Karpas-422 (cell line): Measurements from ENCODE around the gene KRT2. TPM values are rescaled to one million over a fixed set of nuclear protein-coding genes. Genes with fewer than 3 reads are reported as not detected.

Experiments
- DNase-seq: peaks from one replicate; pipeline ENCODE4 v3.0.0-alpha.2; 2015
- H2AFZ ChIP-seq: fragments of 200-600 bp; sonication (generic); 2 replicates; pipeline ENCODE4 v1.6.1; 2014; ENCODE audit warnings: antibody characterized with exemption, low read length, mixed read lengths
- H3K27ac ChIP-seq: fragments of 200-600 bp; sonication (generic); 2 replicates; pipeline ENCODE4 v1.5.1; 2014; ENCODE audit warnings: mild to moderate bottlenecking, low read length, moderate library complexity
- H3K27me3 ChIP-seq: fragments of 200-600 bp; sonication (generic); 2 replicates; pipeline ENCODE4 v1.6.1; 2014; ENCODE audit warnings: low read length, mixed read lengths
- H3K36me3 ChIP-seq: fragments of 200-600 bp; sonication (generic); 2 replicates; pipeline ENCODE4 v1.6.1; 2014; ENCODE audit warnings: low read length, mixed read lengths; ENCODE audit not compliant: insufficient read depth
- H3K4me1 ChIP-seq: fragments of 200-600 bp; sonication (generic); 2 replicates; pipeline ENCODE4 v1.6.1; 2014; ENCODE audit warnings: mild to moderate bottlenecking, low read length, mixed read lengths
- H3K4me2 ChIP-seq: fragments of 200-600 bp; sonication (generic); 2 replicates; pipeline ENCODE4 v1.6.1; 2014; ENCODE audit warnings: low read length, low read depth, mild to moderate bottlenecking; ENCODE audit not compliant: poor library complexity, severe bottlenecking
- H3K4me3 ChIP-seq: fragments of 200-600 bp; sonication (generic); 2 replicates; pipeline ENCODE4 v1.5.1; 2014; ENCODE audit warnings: mild to moderate bottlenecking, antibody characterized with exemption, low read length, mixed read lengths
- H3K79me2 ChIP-seq: fragments of 200-600 bp; sonication (generic); 2 replicates; pipeline ENCODE4 v1.6.1; 2014; ENCODE audit warnings: mild to moderate bottlenecking, low read length, mixed read lengths
- H3K9ac ChIP-seq: fragments of 200-600 bp; sonication (generic); 2 replicates; pipeline ENCODE4 v1.6.0; 2014; ENCODE audit warnings: low read length
- H3K9me2 ChIP-seq: fragments of 200-600 bp; sonication (generic), shearing (Covaris generic); replicated peaks from 2 replicates; pipeline ENCODE4 v1.6.0; 2014; ENCODE audit warnings: mild to moderate bottlenecking, low read length, moderate library complexity; ENCODE audit not compliant: insufficient read depth
- H3K9me3 ChIP-seq: fragments of 300-700, 200-600 bp; sonication (generic); 2 replicates; pipeline ENCODE4 v1.6.1; 2014; ENCODE audit warnings: low read length, mixed read lengths
- H4K20me1 ChIP-seq: fragments of 200-600 bp; sonication (generic); 2 replicates; pipeline ENCODE4 v1.6.1; 2014; ENCODE audit warnings: mild to moderate bottlenecking, antibody characterized with exemption, low read length, low read depth; ENCODE audit not compliant: insufficient read depth
- total RNA-seq: library from RNA; depleted of rRNA; stranded (reverse); fragments of >200 nt; shearing (Covaris generic); gene quantifications from 2 replicates; pipeline ENCODE4 v1.2.3, GENCODE V29; 2014; ENCODE audit warnings: low replicate concordance

The KRT2 gene
- total RNA-seq, 1 experiment from 2014 or later = not detected

DNA sequence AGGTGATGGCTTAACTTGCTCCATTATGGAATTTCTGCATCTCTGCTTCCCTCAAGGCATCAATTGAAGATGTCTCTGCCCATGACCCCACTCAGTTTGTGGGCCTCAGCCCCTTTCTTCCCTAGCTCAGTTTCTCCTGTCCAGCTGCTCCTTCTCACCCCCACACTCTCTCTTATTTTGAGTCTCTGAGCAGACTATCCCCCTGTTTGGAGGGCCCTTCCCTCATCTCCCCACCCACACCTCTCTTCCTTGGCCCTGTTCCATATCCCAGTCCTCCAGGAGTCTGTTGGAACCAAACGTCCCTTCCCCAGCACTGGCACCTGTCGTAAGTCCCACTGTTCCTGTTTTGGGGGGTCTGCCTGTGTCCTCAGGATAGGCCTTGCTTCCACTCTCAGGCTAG, 36.5 kb upstream of the KRT2 start:
- DNase-seq = no peak
- no peaks in the 10 kb centered on the region for H3K79me2 ChIP-seq
- H4K20me1 ChIP-seq = no peaks in the 10 kb centered on the region

DNA sequence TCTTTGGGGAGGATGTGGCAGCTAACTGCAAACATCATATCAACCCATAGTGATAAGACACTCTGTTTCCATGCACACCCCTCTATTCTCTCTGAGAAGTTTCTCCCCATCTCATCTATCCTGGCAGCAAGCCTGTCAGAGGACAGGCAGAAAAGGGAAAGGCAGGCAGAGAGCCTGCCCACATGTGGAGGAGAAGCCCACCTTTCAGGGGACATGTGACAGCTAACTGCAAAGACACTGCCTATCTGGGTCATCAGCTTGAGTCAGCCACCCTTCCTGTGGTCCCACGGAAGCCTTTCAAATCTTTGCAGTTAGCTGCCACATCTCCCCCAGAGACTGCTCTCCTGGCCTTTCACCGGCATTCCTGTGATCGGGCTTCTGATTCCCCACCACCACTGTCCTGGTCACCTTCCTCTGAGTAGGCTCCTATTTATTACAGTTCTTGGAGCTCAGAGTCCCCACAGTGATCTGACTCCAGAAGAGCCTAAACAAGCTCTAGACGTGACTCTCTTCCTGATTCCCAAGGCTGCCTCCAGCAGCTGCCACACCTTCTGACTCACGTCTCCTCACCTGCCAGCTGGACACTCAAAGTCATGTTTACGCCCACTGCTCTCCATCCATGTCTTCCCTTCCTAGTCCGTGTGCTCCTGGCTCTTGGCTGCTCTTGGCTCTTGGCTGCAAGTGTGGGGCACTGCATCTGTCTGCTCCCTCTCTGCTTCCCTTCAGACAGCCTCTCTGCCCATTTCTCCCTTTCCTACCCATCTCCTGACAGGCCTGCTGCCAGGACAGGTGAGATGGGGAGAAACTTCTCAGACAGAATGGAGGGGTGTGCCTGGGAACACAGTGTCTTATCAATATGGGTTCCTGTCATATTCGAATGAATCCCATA, 35.7 kb upstream of the KRT2 start:
- no peaks in the 10 kb centered on the region for H3K9me3 ChIP-seq
- no peaks in the 10 kb centered on the region for H4K20me1 ChIP-seq
- no peak for DNase-seq
- H3K9ac ChIP-seq = no peak overlapping the region
- no peaks in the 10 kb centered on the region for H3K4me1 ChIP-seq
- H3K27me3 ChIP-seq = no peaks in the 10 kb centered on the region
- no peak overlapping the region for H3K4me2 ChIP-seq
- no peaks in the 10 kb centered on the region for H3K79me2 ChIP-seq
- H3K9me2 ChIP-seq = no peaks in the 10 kb centered on the region
- H3K4me3 ChIP-seq = no peak overlapping the region
- no peaks in the 10 kb centered on the region for H3K36me3 ChIP-seq
- H2AFZ ChIP-seq = no peak overlapping the region
- H3K27ac ChIP-seq = no peak overlapping the region

More for the DNA sequence above, 36.5 kb upstream of the KRT2 start:
- Histone ChIP-seq H3K9ac (no peak overlapping the region), H3K36me3 (no peaks in the 10 kb centered on the region), H3K9me2 (no peaks in the 10 kb centered on the region), H3K4me2 (no peak overlapping the region), H3K4me1 (no peaks in the 10 kb centered on the region), H3K27me3 (no peaks in the 10 kb centered on the region), H3K4me3 (no peak overlapping the region), H2AFZ (no peak overlapping the region), H3K27ac (no peak overlapping the region), H3K9me3 (no peaks in the 10 kb centered on the region)

DNA sequence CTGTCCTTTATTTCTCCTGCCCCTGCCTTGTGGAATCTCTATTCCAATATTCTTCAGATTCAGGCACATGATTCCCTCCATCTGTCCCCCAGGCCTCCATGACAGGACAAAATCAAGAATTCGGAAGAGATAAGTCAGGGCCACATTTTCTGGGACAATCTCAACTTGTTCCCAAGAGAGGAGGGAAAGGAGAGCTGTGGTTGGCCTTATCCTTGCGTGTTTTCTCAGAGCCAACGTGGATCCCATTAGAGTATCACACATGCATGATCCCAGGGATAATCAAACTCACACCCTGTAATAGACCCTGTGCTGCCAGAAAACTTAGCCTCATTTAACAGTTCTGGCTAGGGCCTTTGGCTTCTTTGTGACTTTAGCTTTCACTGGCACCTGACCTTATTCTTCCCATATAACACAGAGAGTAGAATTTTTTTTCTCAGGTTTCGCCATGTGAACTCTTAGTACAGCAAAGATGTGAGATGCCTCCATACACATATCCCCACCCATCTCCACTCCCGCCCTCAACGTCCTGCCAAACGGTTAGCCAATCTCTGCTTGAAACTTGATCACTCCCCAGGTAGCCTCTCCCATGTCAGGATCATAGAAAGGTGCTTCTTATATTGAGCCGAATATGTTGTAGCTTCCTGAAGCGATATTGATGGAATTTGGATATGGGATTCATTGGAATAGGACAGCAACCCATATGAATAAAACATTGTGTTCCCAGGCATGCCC, 34.9 kb upstream of the KRT2 start:
- H3K4me3 ChIP-seq = no peak overlapping the region
- H3K27me3 ChIP-seq = no peaks in the 10 kb centered on the region
- no peak overlapping the region for H3K9ac ChIP-seq
- no peak for DNase-seq
- H3K9me3 ChIP-seq = no peaks in the 10 kb centered on the region
- no peaks in the 10 kb centered on the region for H3K36me3 ChIP-seq
- H3K4me1 ChIP-seq = no peaks in the 10 kb centered on the region
- H4K20me1 ChIP-seq = no peaks in the 10 kb centered on the region
- H3K9me2 ChIP-seq = no peaks in the 10 kb centered on the region
- H3K27ac ChIP-seq = no peak overlapping the region
- H3K4me2 ChIP-seq = no peak overlapping the region
- H2AFZ ChIP-seq = no peak overlapping the region
- H3K79me2 ChIP-seq = no peaks in the 10 kb centered on the region

DNA sequence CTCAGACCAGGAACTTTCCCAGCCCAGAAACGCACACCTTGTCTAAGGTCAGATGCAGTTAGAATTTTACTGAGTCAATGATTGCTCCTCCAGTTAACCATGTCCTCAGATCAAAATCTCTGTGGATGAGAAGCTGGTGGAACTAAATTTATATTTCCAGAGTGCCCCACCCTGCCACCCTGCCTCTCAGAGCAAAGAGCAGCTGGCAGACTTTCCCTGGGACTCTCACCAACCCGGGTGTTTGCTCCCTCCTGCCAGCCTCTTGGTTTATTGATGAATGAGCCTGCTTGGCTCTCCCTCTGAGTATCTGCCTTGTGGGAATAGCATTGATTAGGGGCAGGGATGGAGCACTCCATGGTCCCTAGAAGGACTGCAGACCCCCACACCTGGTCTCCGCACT, 34.1 kb upstream of the KRT2 start:
- Histone ChIP-seq H3K4me3 (no peak overlapping the region), H3K9me3 (no peaks in the 10 kb centered on the region), H3K9ac (no peak overlapping the region), H2AFZ (no peak overlapping the region), H3K4me1 (no peaks in the 10 kb centered on the region), H3K27me3 (no peaks in the 10 kb centered on the region), H3K27ac (no peak overlapping the region), H3K79me2 (no peaks in the 10 kb centered on the region), H4K20me1 (no peaks in the 10 kb centered on the region), H3K4me2 (no peak overlapping the region), H3K36me3 (no peaks in the 10 kb centered on the region), H3K9me2 (no peaks in the 10 kb centered on the region)
- DNase-seq = no peak

DNA sequence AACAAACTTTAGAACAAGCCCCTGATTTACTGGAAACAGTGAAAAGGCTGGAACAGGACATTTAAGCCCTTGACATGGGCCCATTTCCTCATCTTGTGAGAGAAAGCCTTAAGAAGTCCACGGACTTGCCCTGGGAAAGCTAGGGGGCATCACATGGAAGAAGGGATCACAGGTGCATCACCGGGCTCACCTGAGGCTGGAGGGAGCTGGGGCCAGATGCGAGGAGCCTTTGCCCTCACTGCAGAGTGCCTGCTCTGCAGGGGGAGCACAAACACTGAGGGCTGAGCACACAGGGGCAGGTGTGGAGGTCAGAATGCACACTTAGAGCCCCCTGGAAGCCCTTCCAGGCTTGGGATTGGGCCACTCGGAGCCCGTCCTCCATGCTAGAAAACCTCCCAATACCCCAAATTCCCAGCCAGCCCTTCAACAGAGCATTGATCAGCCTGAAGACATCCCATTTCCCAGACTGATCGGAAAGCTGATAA, 33.4 kb upstream of the KRT2 start:
- H3K4me2 ChIP-seq = no peak overlapping the region

GRCh38 chr12:52684431-52684830, 32.4 kb upstream of the KRT2 start:
- no peaks in the 10 kb centered on the region for H3K27me3 ChIP-seq
- H3K27ac ChIP-seq = no peak overlapping the region
- no peaks in the 10 kb centered on the region for H3K79me2 ChIP-seq
- H4K20me1 ChIP-seq = no peaks in the 10 kb centered on the region
- no peaks in the 10 kb centered on the region for H3K4me1 ChIP-seq
- H3K4me2 ChIP-seq = no peak overlapping the region
- no peaks in the 10 kb centered on the region for H3K36me3 ChIP-seq
- no peak overlapping the region for H2AFZ ChIP-seq
- no peaks in the 10 kb centered on the region for H3K9me3 ChIP-seq
- no peak overlapping the region for H3K9ac ChIP-seq
- no peak for DNase-seq
- H3K4me3 ChIP-seq = no peak overlapping the region
- no peaks in the 10 kb centered on the region for H3K9me2 ChIP-seq

More for the DNA sequence above, 33.4 kb upstream of the KRT2 start:
- no peaks in the 10 kb centered on the region for H3K9me3 ChIP-seq
- no peaks in the 10 kb centered on the region for H3K27me3 ChIP-seq
- no peak overlapping the region for H3K27ac ChIP-seq
- H3K79me2 ChIP-seq = no peaks in the 10 kb centered on the region
- H3K4me3 ChIP-seq = no peak overlapping the region
- no peaks in the 10 kb centered on the region for H3K4me1 ChIP-seq
- H2AFZ ChIP-seq = no peak overlapping the region
- H3K36me3 ChIP-seq = no peaks in the 10 kb centered on the region
- no peak overlapping the region for H3K9ac ChIP-seq
- no peaks in the 10 kb centered on the region for H4K20me1 ChIP-seq
- DNase-seq = no peak
- H3K9me2 ChIP-seq = no peaks in the 10 kb centered on the region

GRCh38 chr12:52683575-52684300, 31.7 kb upstream of the KRT2 start:
- H3K4me1 ChIP-seq = no peaks in the 10 kb centered on the region
- no peaks in the 10 kb centered on the region for H3K27me3 ChIP-seq
- H3K4me2 ChIP-seq = no peak overlapping the region
- no peak overlapping the region for H3K9ac ChIP-seq
- H2AFZ ChIP-seq = no peak overlapping the region
- H3K27ac ChIP-seq = no peak overlapping the region
- no peak for DNase-seq
- no peaks in the 10 kb centered on the region for H3K36me3 ChIP-seq
- H3K9me2 ChIP-seq = no peaks in the 10 kb centered on the region
- no peaks in the 10 kb centered on the region for H3K79me2 ChIP-seq
- H3K4me3 ChIP-seq = no peak overlapping the region
- no peaks in the 10 kb centered on the region for H3K9me3 ChIP-seq
- no peaks in the 10 kb centered on the region for H4K20me1 ChIP-seq
